KMS-11 (cell line): Measurements from ENCODE around the gene FKRP.

Experiments used
- H2AFZ ChIP-seq: fragments of 200-600 bp; sonication (generic); 2 replicates; pipeline ENCODE4 v1.6.1; 2016; ENCODE audit warnings: antibody characterized with exemption, mixed run types, low read depth
- H3K27ac ChIP-seq: fragments of 200-600 bp; sonication (generic); 2 replicates; pipeline ENCODE4 v1.6.1; 2016; ENCODE audit warnings: mild to moderate bottlenecking, mixed run types
- H3K27me3 ChIP-seq: fragments of 200-600 bp; sonication (generic); 2 replicates; pipeline ENCODE4 v1.6.1; 2017; ENCODE audit warnings: mild to moderate bottlenecking, low read depth, mixed run types, moderate library complexity; ENCODE audit not compliant: insufficient read depth
- H3K36me3 ChIP-seq: fragments of 200-600 bp; sonication (generic); 2 replicates; pipeline ENCODE4 v1.6.1; 2017; ENCODE audit warnings: mild to moderate bottlenecking, mixed run types; ENCODE audit not compliant: insufficient read depth
- H3K4me1 ChIP-seq: fragments of 200-600 bp; sonication (generic); 2 replicates; pipeline ENCODE4 v1.6.1; 2016; ENCODE audit warnings: mild to moderate bottlenecking, low read depth, mixed run types; ENCODE audit not compliant: poor library complexity, severe bottlenecking
- H3K4me2 ChIP-seq: fragments of 200-600 bp; sonication (generic); 2 replicates; pipeline ENCODE4 v1.7.0; 2016; ENCODE audit warnings: mild to moderate bottlenecking, mixed run types
- H3K4me3 ChIP-seq: fragments of 200-600 bp; sonication (generic); IDR thresholded peaks from 2 replicates; pipeline ENCODE4 v1.6.1; 2017; ENCODE audit warnings: low read depth, low read length, mixed read lengths; ENCODE audit not compliant: insufficient read depth
- H3K79me2 ChIP-seq: fragments of 200-600 bp; sonication (generic); 2 replicates; pipeline ENCODE4 v1.6.1; 2016; ENCODE audit warnings: low read depth, mixed run types; ENCODE audit not compliant: insufficient read depth
- H3K9ac ChIP-seq: fragments of 200-600 bp; sonication (generic); 2 replicates; pipeline ENCODE4 v1.6.1; 2016; ENCODE audit warnings: mild to moderate bottlenecking, mixed run types
- H4K20me1 ChIP-seq: fragments of 200-600 bp; sonication (generic); 2 replicates; pipeline ENCODE4 v1.6.1; 2016; ENCODE audit warnings: mild to moderate bottlenecking, mixed run types; ENCODE audit not compliant: insufficient read depth
- TF ChIP-seq, protein P1 (sequence below): fragments of 200-600 bp; sonication (generic); conservative IDR thresholded peaks from 2 replicates; pipeline ENCODE4 v1.6.1; 2017; ENCODE audit warnings: low read depth, mild to moderate bottlenecking, antibody characterized with exemption, low read length, moderate library complexity, mixed read lengths

Gene FKRP

DNA sequence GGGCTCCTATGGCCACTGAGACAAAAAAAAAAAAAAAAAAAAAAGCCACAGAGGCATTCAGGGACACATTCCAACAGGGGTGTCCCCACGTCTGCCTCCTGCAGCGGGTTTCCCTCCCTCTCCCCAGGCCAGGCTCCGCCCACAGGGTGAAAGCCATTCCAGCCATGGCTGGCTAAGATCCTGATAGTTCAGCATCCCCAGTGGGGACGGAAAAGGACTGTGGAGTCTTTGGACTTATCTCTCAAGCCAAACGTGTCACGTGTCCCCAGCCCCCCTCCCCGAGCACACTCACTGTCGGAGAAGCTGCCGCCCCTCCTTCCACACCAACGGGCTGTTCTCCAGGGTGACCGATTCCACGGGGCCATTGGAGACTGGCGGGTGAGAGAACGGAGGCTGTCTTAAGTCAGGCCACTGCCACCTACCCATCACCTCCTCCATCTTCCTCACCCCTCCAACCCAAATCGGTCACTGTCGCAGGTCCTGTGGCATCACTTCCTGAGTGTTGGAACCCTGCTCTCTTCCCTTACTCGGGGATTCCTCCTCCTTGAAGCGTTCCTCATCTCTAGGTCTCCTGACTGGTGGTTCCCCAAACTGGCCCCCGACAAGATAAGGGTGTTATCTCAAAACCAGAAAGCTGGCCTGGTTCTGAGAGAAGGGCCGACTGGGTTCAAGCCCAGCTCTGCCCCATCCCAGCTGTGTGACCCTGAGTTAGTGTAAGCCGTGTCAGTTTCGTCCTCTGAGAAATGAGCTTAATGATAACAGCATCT, 9.1 kb upstream of the FKRP start:
- H3K36me3 ChIP-seq: no peaks in the 10 kb centered on the region; the same call in 1 of the 2 replicates
- H4K20me1 ChIP-seq: peaks cover 21% of the 10 kb centered on the region

DNA sequence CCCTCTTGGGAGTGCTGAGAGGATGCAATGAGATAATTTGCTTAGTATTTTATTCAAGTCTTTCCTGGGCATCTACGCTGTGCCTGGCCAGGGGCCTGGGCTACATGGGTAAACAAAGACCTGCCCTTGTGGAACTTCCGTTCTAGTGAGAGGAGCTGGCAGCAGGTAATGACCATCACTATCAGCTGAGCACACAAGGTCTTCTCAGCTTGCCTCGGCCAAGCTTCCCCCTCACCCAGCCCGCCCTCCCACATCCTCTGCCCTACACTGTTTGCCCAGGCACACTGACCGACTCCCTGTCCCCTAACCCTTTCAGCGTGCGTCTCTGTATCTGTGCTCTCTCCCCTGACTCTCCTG, 8.6 kb upstream of the FKRP start:
- Histone ChIP-seq H4K20me1 (peaks cover 27% of the 10 kb centered on the region), H3K4me3 (no peak overlapping the region), H3K27ac (no peak overlapping the region), H2AFZ (no peak overlapping the region), H3K27me3 (no peaks in the 10 kb centered on the region), H3K4me2 (no peak overlapping the region), H3K4me1 (peaks cover 4% of the 10 kb centered on the region), H3K36me3 (no peaks in the 10 kb centered on the region; the same call in 1 of the 2 replicates), H3K79me2 (peaks cover 49% of the 10 kb centered on the region), H3K9ac (no peak overlapping the region)
- TF ChIP-seq, protein P1, sequence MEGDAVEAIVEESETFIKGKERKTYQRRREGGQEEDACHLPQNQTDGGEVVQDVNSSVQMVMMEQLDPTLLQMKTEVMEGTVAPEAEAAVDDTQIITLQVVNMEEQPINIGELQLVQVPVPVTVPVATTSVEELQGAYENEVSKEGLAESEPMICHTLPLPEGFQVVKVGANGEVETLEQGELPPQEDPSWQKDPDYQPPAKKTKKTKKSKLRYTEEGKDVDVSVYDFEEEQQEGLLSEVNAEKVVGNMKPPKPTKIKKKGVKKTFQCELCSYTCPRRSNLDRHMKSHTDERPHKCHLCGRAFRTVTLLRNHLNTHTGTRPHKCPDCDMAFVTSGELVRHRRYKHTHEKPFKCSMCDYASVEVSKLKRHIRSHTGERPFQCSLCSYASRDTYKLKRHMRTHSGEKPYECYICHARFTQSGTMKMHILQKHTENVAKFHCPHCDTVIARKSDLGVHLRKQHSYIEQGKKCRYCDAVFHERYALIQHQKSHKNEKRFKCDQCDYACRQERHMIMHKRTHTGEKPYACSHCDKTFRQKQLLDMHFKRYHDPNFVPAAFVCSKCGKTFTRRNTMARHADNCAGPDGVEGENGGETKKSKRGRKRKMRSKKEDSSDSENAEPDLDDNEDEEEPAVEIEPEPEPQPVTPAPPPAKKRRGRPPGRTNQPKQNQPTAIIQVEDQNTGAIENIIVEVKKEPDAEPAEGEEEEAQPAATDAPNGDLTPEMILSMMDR: no peak

More for the DNA sequence above, 9.1 kb upstream of the FKRP start:
- H3K79me2 ChIP-seq: peaks cover 44% of the 10 kb centered on the region
- TF ChIP-seq, protein P1: no peak
- peaks cover 9% of the 10 kb centered on the region for H3K4me1 ChIP-seq
- no peak overlapping the region for H3K4me3 ChIP-seq
- H3K27ac ChIP-seq: no peak overlapping the region
- H3K9ac ChIP-seq: no peak overlapping the region
- H3K4me2 ChIP-seq: no peak overlapping the region
- H3K27me3 ChIP-seq: no peaks in the 10 kb centered on the region
- H2AFZ ChIP-seq: no peak overlapping the region

DNA sequence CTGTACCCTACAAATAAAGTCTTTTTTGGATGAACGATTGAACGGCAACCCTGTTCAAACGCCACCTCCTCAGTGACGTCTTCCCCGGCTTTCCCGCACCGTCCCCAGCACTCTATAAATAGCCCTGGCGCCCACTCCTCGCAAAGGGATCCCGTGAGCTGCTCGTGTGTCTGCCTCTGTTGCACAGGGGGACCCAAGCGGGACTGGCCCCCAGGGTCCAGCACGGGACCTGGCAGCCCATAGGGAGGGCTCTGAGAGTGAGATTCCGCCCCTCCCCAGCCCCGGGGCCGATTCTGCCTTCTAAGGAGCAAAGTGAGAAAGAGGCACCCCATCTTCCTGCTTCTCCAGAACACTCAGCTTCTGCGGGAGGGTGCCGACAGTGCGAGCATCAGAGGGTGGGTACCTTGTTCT, 8.1 kb upstream of the FKRP start:
- H3K27me3 ChIP-seq: no peaks in the 10 kb centered on the region
- H2AFZ ChIP-seq: no peak overlapping the region
- H3K36me3 ChIP-seq: no peaks in the 10 kb centered on the region; the same call in 1 of the 2 replicates
- peaks cover 54% of the 10 kb centered on the region for H3K79me2 ChIP-seq
- TF ChIP-seq, protein P1: no peak
- H3K27ac ChIP-seq: no peak overlapping the region
- peaks cover 2% of the 10 kb centered on the region for H3K4me1 ChIP-seq
- no peak overlapping the region for H3K4me3 ChIP-seq
- H3K4me2 ChIP-seq: no peak overlapping the region
- H4K20me1 ChIP-seq: peaks cover 32% of the 10 kb centered on the region
- H3K9ac ChIP-seq: no peak overlapping the region

DNA sequence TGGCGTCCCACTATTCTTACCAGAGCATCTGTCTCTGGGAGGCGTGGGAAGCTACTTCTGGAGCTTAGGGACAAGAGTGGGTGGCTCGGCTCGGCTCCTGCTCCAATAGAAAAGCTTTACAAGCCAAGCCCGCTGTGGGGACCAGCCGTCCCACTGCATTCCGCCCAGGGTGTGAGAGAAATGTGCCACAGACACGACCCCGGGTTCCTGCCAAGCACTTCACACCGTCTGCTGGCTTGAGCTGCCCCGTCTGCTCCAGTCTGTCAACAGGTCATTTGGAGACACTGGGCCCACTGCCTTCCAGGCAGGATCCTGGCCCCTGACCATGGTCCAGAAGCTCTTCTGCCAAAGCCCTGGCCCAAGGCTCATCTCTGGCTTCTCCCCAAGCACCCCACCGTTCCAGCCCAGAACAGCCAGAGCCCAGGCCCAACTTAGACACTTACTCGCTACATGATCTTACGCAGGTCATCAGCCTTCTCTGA, 6.5 kb upstream of the FKRP start:
- Histone ChIP-seq H2AFZ (no peak overlapping the region), H4K20me1 (peaks cover 40% of the 10 kb centered on the region), H3K79me2 (peaks cover 70% of the 10 kb centered on the region), H3K36me3 (no peaks in the 10 kb centered on the region; the same call in 1 of the 2 replicates), H3K27ac (no peak overlapping the region), H3K4me2 (no peak overlapping the region), H3K4me3 (no peak overlapping the region), H3K4me1 (peaks cover 11% of the 10 kb centered on the region), H3K9ac (no peak overlapping the region), H3K27me3 (no peaks in the 10 kb centered on the region)
- TF ChIP-seq, protein P1: no peak
